Activated naive CD4-positive, alpha-beta T cell treated with anti-CD3 and anti-CD28 coated beads, Interleukin-2, amount 50 U/mL, for 24 hours (primary cell): ENCODE data around the gene FUT4.

Experiments
- H3K27ac Mint-ChIP-seq: one replicate; pipeline ENCODE4 v1.8.0; 2021; ENCODE audit warnings: mild to moderate bottlenecking, mixed read lengths
- H3K27me3 Mint-ChIP-seq: one replicate; pipeline ENCODE4 v1.8.0; 2021; ENCODE audit warnings: mixed read lengths
- H3K36me3 Mint-ChIP-seq: one replicate; pipeline ENCODE4 v1.8.0; 2021; ENCODE audit warnings: mixed read lengths
- H3K4me1 Mint-ChIP-seq: one replicate; pipeline ENCODE4 v1.8.0; 2021; ENCODE audit warnings: mixed read lengths
- H3K4me3 Mint-ChIP-seq: one replicate; pipeline ENCODE4 v1.8.0; 2021; ENCODE audit warnings: mild to moderate bottlenecking, mixed read lengths
- H3K9me3 Mint-ChIP-seq: one replicate; pipeline ENCODE4 v1.8.0; 2021; ENCODE audit warnings: mixed read lengths

FUT4 gene

GRCh38 chr11:94576306-94576705 is 32.6 kb downstream of the FUT4 start:
- no peaks in the 10 kb centered on the region for H3K4me1 Mint-ChIP-seq
- no peak overlapping the region for H3K4me3 Mint-ChIP-seq
- no peak overlapping the region for H3K27ac Mint-ChIP-seq
- H3K36me3 Mint-ChIP-seq, result no peaks in the 10 kb centered on the region
- no peaks in the 10 kb centered on the region for H3K9me3 Mint-ChIP-seq
- no peaks in the 10 kb centered on the region for H3K27me3 Mint-ChIP-seq

- Mint-ChIP-seq H3K9me3 (no peaks in the 10 kb centered on the region), H3K4me1 (no peaks in the 10 kb centered on the region), H3K36me3 (no peaks in the 10 kb centered on the region), H3K4me3 (no peak overlapping the region), H3K27me3 (no peaks in the 10 kb centered on the region), H3K27ac (no peak overlapping the region)
These were observed 34.1 kb downstream of the FUT4 start for GRCh38 chr11:94577841-94578240.

DNA sequence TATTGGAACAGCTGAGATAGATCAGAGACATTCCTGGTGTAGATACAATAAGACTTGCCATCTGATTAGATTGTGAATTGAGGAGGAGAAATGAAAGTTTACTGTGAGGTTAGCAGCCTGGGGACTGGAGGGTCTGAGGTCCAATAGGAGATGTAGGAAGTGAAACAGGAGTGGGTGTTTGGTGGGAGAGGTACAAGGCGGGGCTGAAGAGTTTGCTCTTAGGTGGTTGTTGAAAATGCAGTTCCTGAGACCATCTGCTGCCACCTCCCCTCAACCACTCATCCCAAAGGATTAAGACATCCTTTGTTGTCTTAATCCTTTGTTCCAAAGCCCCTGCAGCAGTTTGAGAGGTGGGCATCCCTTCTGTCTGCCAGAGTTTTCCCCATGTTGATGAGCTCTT is 38.2 kb downstream of the FUT4 start:
- Mint-ChIP-seq H3K36me3 (no peaks in the 10 kb centered on the region), H3K4me1 (no peaks in the 10 kb centered on the region)

DNA sequence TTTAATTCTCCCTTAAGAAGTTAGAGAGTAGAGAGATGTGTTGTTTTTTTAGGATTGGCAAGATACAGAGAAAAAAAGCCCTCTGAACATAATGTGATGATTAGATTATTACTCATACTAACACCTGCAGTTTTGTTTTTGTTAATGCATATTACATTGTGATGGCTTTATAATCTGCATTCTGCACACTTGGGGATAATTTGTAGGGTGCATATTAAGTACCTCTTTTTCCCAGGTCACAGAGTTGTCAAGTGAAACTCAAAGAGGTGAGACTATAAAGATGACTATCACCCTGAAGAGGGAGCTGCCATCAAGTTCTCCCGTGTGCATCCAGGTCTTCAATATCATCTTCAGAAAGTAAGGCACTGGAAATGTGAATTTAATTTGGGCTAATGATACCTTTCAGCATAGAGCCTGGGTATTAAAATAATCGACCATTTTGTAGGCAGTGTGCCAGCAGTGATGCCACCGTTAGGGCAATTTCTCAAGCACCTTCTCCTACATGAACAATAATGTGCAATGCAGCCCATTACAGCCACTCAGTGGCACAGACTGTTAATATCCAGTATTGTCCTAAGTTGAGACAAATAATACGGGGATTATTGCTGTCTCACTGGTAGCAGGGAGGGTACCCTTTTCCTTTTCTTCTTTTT is 39.6 kb downstream of the FUT4 start:
- H3K36me3 Mint-ChIP-seq, result no peaks in the 10 kb centered on the region
- peak overlapping the region; percentile 10 for H3K27ac Mint-ChIP-seq
- H3K9me3 Mint-ChIP-seq, result no peaks in the 10 kb centered on the region
- H3K4me1 Mint-ChIP-seq, result no peaks in the 10 kb centered on the region
- no peaks in the 10 kb centered on the region for H3K27me3 Mint-ChIP-seq
- H3K4me3 Mint-ChIP-seq, result no peak overlapping the region

More for the DNA sequence above, 38.2 kb downstream of the FUT4 start:
- no peak overlapping the region for H3K27ac Mint-ChIP-seq
- no peak overlapping the region for H3K4me3 Mint-ChIP-seq
- H3K9me3 Mint-ChIP-seq, result no peaks in the 10 kb centered on the region
- H3K27me3 Mint-ChIP-seq, result no peaks in the 10 kb centered on the region

GRCh38 chr11:94583866-94584500 is 40.3 kb downstream of the FUT4 start:
- no peaks in the 10 kb centered on the region for H3K4me1 Mint-ChIP-seq
- H3K9me3 Mint-ChIP-seq, result no peaks in the 10 kb centered on the region
- no peaks in the 10 kb centered on the region for H3K36me3 Mint-ChIP-seq
- no peak overlapping the region for H3K27ac Mint-ChIP-seq
- H3K4me3 Mint-ChIP-seq, result no peak overlapping the region
- no peaks in the 10 kb centered on the region for H3K27me3 Mint-ChIP-seq

DNA sequence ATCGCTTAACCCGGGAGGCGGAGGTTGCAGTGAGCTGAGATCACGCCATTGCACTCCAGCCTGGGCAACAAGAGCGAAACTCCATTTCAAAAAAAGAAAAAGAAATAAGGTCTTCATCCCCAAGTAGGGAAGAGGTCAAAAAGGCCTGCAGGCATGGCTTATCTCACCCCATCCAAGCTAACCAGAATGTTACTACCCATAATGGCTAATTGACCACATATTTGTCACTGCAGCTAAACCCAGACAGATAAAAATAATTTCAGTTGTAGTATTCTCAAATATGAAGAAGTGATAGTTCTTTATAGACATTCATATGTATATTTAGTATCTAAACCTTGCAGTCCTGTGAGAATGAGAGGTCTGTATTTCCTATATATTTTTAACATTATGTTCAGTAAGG is 41.3 kb downstream of the FUT4 start:
- no peaks in the 10 kb centered on the region for H3K4me1 Mint-ChIP-seq
- no peaks in the 10 kb centered on the region for H3K27me3 Mint-ChIP-seq
- H3K9me3 Mint-ChIP-seq, result no peaks in the 10 kb centered on the region
- H3K36me3 Mint-ChIP-seq, result peaks cover 2% of the 10 kb centered on the region
- H3K27ac Mint-ChIP-seq, result no peak overlapping the region
- H3K4me3 Mint-ChIP-seq, result no peak overlapping the region

- Mint-ChIP-seq H3K4me1 (no peaks in the 10 kb centered on the region), H3K4me3 (no peak overlapping the region), H3K36me3 (peaks cover 2% of the 10 kb centered on the region), H3K27ac (no peak overlapping the region), H3K27me3 (no peaks in the 10 kb centered on the region), H3K9me3 (no peaks in the 10 kb centered on the region)
These were observed 41.7 kb downstream of the FUT4 start for GRCh38 chr11:94585399-94585798.

DNA sequence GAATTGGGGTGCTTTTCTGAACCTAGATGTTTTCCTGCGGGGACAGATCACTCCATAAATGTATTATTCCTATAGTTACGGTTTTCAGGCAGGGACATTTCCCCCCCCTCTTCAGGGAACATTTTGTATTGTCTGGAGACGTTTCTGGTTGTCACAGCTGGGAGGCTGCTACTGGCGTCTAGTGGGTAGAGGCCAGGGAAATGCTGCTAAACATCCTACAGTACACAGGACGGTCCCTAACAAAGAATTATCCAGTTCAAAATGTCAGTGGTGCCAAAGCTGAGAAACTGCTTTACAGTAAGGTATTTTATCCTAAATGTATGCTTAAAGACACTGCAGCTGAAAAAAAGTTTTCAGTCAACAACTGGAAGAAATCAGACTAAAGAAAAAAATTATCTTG is 42.8 kb downstream of the FUT4 start:
- H3K27ac Mint-ChIP-seq, result no peak overlapping the region
- H3K9me3 Mint-ChIP-seq, result no peaks in the 10 kb centered on the region
- H3K4me1 Mint-ChIP-seq, result no peaks in the 10 kb centered on the region
- H3K4me3 Mint-ChIP-seq, result no peak overlapping the region
- no peaks in the 10 kb centered on the region for H3K27me3 Mint-ChIP-seq
- peaks cover 2% of the 10 kb centered on the region for H3K36me3 Mint-ChIP-seq

- Mint-ChIP-seq H3K4me1 (no peaks in the 10 kb centered on the region), H3K36me3 (peaks cover 2% of the 10 kb centered on the region), H3K9me3 (no peaks in the 10 kb centered on the region), H3K4me3 (no peak overlapping the region), H3K27me3 (no peaks in the 10 kb centered on the region), H3K27ac (no peak overlapping the region)
These were observed 43.3 kb downstream of the FUT4 start for GRCh38 chr11:94586978-94587377.

DNA sequence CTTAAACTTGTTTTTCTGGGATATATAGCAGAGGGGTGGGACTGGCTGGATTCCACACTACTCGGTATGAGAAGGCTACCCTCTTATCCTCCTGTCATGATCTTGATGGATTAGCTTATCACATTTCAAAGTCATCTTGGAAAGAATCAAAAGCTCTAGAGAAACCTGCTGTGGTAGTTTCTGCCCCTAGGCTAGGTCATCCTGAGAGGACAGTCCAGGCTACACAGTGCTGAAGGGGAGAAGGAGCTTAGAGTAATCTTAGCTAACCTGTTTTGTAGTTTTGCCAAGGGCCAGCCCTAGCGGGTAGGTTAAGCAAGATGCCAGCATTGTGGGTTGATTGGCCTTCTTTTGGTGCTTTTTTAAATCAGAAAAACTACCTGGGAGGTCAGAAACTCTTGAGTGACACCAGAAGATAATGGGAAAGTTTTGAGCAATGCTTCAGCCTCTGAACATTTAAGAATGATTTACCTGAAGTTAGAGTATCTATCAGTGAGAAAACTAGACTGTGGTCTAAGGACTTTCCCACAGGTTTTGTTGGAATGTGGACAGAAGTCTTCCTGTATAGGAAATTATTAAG is 44.7 kb downstream of the FUT4 start:
- no peaks in the 10 kb centered on the region for H3K4me1 Mint-ChIP-seq
- no peaks in the 10 kb centered on the region for H3K27me3 Mint-ChIP-seq
- H3K4me3 Mint-ChIP-seq, result no peak overlapping the region
- no peak overlapping the region for H3K27ac Mint-ChIP-seq
- H3K9me3 Mint-ChIP-seq, result no peaks in the 10 kb centered on the region
- peaks cover 2% of the 10 kb centered on the region for H3K36me3 Mint-ChIP-seq

DNA sequence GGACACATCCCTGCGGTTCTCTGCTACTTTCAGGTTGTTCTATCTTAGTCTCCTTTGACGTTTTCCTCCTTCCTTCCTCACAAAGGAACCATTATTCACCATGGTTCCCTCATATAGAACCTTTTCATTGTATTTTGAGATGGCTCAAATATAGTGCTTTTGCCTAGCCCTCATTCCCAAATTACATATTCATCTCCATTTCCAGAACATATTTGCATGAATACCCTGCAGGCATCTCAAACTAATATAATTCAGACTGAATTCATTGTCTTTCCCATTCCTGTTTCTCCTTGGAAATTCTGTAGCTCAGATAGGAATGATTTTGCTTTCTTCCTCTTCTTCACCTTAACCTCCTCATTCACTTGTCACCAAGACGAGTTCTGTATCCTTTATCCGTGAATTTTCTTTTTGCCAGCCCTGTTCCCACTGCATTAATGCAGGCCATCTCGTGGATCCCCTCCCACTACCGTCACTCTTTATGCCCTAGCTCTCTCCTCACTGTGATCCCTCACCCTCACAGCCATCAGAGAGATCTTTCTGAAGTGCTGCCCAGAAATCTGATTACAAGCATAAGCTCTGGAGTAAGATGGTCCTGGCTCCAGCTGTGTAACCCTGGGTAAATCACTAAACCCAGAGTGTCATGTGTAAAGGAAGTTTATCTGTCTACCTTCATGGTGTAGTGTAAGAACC is 46.8 kb downstream of the FUT4 start:
- Mint-ChIP-seq H3K9me3 (no peaks in the 10 kb centered on the region), H3K4me1 (no peaks in the 10 kb centered on the region), H3K27me3 (no peaks in the 10 kb centered on the region), H3K27ac (no peak overlapping the region), H3K36me3 (peaks cover 4% of the 10 kb centered on the region), H3K4me3 (no peak overlapping the region)

DNA sequence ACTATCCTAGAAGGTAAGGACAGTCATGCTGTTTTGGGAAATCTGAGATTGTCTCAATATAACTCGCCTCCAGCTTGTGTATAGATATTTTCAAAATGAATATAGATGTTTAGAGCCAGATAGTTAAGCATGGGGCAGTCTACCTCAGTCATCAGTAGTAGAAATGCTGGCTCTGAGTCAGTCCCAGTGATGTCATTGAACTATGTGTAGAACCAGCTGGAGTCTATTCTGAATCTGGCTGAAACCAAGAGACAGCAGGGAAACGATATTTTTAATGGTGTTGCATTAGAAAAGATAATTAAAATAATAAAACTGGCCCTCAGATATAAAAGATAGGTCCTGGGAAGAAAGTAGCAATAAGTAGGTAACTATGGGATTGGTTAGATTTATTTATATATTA is 49.3 kb downstream of the FUT4 start:
- H3K27me3 Mint-ChIP-seq, result no peaks in the 10 kb centered on the region
- no peaks in the 10 kb centered on the region for H3K4me1 Mint-ChIP-seq
- H3K36me3 Mint-ChIP-seq, result peaks cover 4% of the 10 kb centered on the region
- H3K4me3 Mint-ChIP-seq, result no peak overlapping the region
- H3K27ac Mint-ChIP-seq, result no peak overlapping the region
- H3K9me3 Mint-ChIP-seq, result no peaks in the 10 kb centered on the region

DNA sequence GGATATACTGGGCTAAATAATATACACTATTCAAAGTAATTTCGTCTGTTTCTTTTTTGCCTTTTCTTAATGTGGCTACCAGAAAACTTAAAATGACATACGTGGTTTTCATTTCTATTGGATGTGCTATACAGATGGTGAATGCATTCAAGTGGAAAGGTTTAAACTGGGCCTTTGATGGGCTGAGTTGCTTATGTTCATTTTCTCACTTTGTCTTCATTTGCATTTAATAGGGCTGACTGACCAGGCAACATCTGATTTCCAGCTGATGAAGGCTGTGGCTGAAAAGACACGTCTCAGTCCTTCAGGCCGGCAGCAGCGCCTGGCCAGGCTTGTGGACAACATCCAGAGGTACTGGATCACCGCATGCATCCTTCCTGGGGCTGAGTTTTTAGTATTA is 51.4 kb downstream of the FUT4 start:
- Mint-ChIP-seq H3K4me3 (no peak overlapping the region), H3K4me1 (no peaks in the 10 kb centered on the region), H3K36me3 (peaks cover 3% of the 10 kb centered on the region), H3K27me3 (no peaks in the 10 kb centered on the region), H3K9me3 (no peaks in the 10 kb centered on the region), H3K27ac (no peak overlapping the region)

GRCh38 chr11:94597896-94598295 is 54.2 kb downstream of the FUT4 start:
- Mint-ChIP-seq H3K4me1 (no peaks in the 10 kb centered on the region), H3K36me3 (peaks cover 5% of the 10 kb centered on the region), H3K4me3 (no peak overlapping the region), H3K27ac (no peak overlapping the region), H3K27me3 (no peaks in the 10 kb centered on the region), H3K9me3 (no peaks in the 10 kb centered on the region)
